Pancreas (tissue), 10 donors: ENCODE results near the gene MATN3. TPM values are rescaled to one million over a fixed set of nuclear protein-coding genes. Genes with fewer than 3 reads are reported as not detected.

ENCODE experiments used
- ATAC-seq, 4 donors: fragments of 200-7000 bp; cut with Tn5 transposase; one replicate each; pipeline versions ENCODE4 v1.8.0 to v1.9.1; 2020; ENCODE audit warnings: mild to moderate bottlenecking in 4 of 4, moderate library complexity in 4 of 4
- DNase-seq, 6 donors: peaks; one replicate each; pipeline ENCODE4 v3.0.0-alpha.2; 2020
- FAIRE-seq: peaks from 2 replicates; lab custom pipeline; 2012; peaks lifted over from hg19 to GRCh38; lab: Jason Lieb, UNC
- H3K27ac ChIP-seq, 4 donors: fragments of 200-600 bp; sonication (generic); 1 replicate in 3 of 4; 2 replicates in 1 of 4; pipeline versions ENCODE4 v1.5.0 to v1.8.0; 2020
- H3K27me3 ChIP-seq, 4 donors: fragments of 200-600 bp; one replicate each; pipeline ENCODE4 v1.8.0; 2021
- H3K36me3 ChIP-seq, 3 donors: fragments of 200-600 bp; sonication (generic) in 1 of 3; one replicate each; pipeline versions ENCODE4 v1.5.0 to v1.8.0; 2020 to 2021
- H3K4me1 ChIP-seq, 3 donors: fragments of 200-600 bp; one replicate each; pipeline ENCODE4 v1.8.0; 2021
- H3K4me3 ChIP-seq, 4 donors: fragments of 200-600 bp; sonication (generic) in 2 of 4; one replicate each; pipeline versions ENCODE4 v1.5.0 to v1.8.0; 2020 to 2021
- H3K9me3 ChIP-seq, 4 donors: fragments of 200-600 bp; one replicate each; pipeline ENCODE4 v1.8.0; 2021
- CTCF ChIP-seq, 4 donors: fragments of 200-600 bp; sonication (generic) in 3 of 4; IDR thresholded peaks; one replicate each; pipeline versions ENCODE4 v1.5.0 to v1.8.0; 2021; ENCODE audit warnings: antibody characterized with exemption in 4 of 4
- WGBS, 2 donors: extraction: QIAGEN DNeasy Blood & Tissue Kit; methylation state at CpG; one replicate each; pipeline ENCODE4 v1.1.7; 2013; 5-methylcytosine and 5-hydroxymethylcytosine counted together
- intact Hi-C, 3 donors: fragments of 100-400 bp; cut with DNase I; formaldehyde crosslinking; loops; one replicate each; pipeline versions ENCODE4 v1.11.1 to v1.14.2; 2022
- polyA plus RNA-seq, 2 donors: library from polyadenylated mRNA; stranded (reverse); fragments of 200-250 nt; gene quantifications; one replicate each; pipeline ENCODE4 v1.2.3, GENCODE V29; 2013
- total RNA-seq, 6 donors: library from RNA; stranded (reverse); fragmentation: NEBNext Ultra II Directional in 4 of 6; extraction: Animal tissue kit (Norgen Biotek cat#: 25700) in 4 of 6; gene quantifications; one replicate each; pipeline versions ENCODE4 v1.2.1 to v1.2.4, GENCODE V29; 2021 to 2023
- donor health status: healthy with polysubstance abuse.
- donor health status: DM: no; HTN: no; CAD: no; lungs with moderate emphysema.
- donor health status: DM: no; HTN: no; CAD: no.
- donor health status: control.
- donor health status: control.
- donor health status: Bipolar disorder and iron deficiency.
- donor health status: DM: yes; HTN: yes; CAD: no.
- donor health status: DM: no; HTN: no; CAD: no.
- donor health status: DM: no; HTN: no; CAD: no.
- donor health status: DM: yes; HTN: yes; CAD: no.

Gene MATN3
- total and polyA plus RNA-seq, 8 donors, result 0.23 to 3.5 (median 0.47) TPM; not detected in 2

GRCh38 chr2:20037660-20038059 is 25.2 kb upstream of the MATN3 start:
- intact Hi-C loops, result no loop called here
- no peaks in the 10 kb centered on the region for H3K9me3 ChIP-seq
- peaks cover 0 to 62% (median 22%) of the 10 kb centered on the region in 3 donors for H3K36me3 ChIP-seq
- peaks cover 0 to 9% (median 2%) of the 10 kb centered on the region in 3 donors for H3K4me1 ChIP-seq
- no peak overlapping the region for H3K27ac ChIP-seq
- DNase-seq (no peak), FAIRE-seq (no peak), ATAC-seq (no peak)
- WGBS, 2 donors, result 65 to 86% methylated on average over 2 of the region's 2 CpGs
- H3K27me3 ChIP-seq, result no peaks in the 10 kb centered on the region
- H3K4me3 ChIP-seq, result no peak overlapping the region
- TF ChIP-seq CTCF (IDR thresholded peaks at IDR 0.05), result no peak

DNA sequence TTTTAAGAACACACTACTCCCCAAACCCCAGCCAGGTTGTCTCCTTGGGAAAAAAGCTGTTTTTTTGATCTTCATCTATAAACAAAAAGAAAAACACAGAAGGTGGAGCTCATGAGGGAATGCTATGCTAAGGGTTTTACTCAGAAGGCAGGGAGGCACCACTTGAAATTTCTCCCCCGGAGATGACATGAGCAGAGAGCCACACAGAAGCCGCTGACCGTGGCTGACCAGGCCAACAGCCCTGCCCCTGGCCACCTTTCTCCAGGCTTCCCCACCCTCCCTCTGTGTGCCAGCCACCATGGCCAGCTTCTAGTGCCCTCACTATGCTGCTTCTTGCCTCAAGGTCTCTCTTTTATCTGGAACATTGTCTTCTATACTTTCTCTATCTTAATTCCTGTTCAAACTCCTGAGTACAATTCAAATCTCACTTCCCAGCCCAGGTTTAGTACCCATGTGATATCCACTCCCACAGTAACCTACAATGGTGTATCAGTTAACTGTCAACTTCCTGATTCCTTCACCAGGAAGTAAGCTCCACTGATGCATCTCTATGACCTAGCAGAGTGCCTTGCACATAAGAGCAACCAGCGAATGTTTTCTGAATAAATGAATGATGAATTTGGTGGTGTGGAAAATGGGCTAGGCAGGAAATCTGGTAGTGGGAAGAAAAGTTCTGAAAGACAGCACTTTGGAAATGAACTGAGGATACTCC is 23.6 kb upstream of the MATN3 start:
- 76 to 85% methylated on average over 4 of the region's 4 CpGs for WGBS, 2 donors

GRCh38 chr2:20034821-20035220 is 22.4 kb upstream of the MATN3 start:
- no peak overlapping the region for H3K4me3 ChIP-seq
- H3K4me1 ChIP-seq, result no peaks in the 10 kb centered on the region
- no peak overlapping the region for H3K27ac ChIP-seq
- WGBS, 2 donors, result 53 to 67% methylated on average over 2 of the region's 2 CpGs
- ATAC-seq, result no peak
- no peak for DNase-seq
- no peak for FAIRE-seq
- H3K27me3 ChIP-seq, result no peaks in the 10 kb centered on the region
- intact Hi-C loops, result no loop called here
- no peaks in the 10 kb centered on the region for H3K9me3 ChIP-seq
- no peak for TF ChIP-seq CTCF (IDR thresholded peaks at IDR 0.05)
- H3K36me3 ChIP-seq, result peaks cover 3 to 67% (median 19%) of the 10 kb centered on the region in 3 donors

More for the DNA sequence above, 23.6 kb upstream of the MATN3 start:
- DNase-seq, result no peak
- no peak overlapping the region for H3K4me3 ChIP-seq
- no peak for TF ChIP-seq CTCF (IDR thresholded peaks at IDR 0.05)
- no peak for FAIRE-seq
- no peak overlapping the region for H3K27ac ChIP-seq
- peak in 3 of 4 donors; percentile 44 to 75 (median 62) for ATAC-seq
- H3K36me3 ChIP-seq, result peaks cover 3 to 71% (median 22%) of the 10 kb centered on the region in 3 donors
- H3K9me3 ChIP-seq, result no peaks in the 10 kb centered on the region
- H3K4me1 ChIP-seq, result peaks cover 0 to 6% (median 0%) of the 10 kb centered on the region in 3 donors
- no peaks in the 10 kb centered on the region for H3K27me3 ChIP-seq
- intact Hi-C loops, result no loop called here

DNA sequence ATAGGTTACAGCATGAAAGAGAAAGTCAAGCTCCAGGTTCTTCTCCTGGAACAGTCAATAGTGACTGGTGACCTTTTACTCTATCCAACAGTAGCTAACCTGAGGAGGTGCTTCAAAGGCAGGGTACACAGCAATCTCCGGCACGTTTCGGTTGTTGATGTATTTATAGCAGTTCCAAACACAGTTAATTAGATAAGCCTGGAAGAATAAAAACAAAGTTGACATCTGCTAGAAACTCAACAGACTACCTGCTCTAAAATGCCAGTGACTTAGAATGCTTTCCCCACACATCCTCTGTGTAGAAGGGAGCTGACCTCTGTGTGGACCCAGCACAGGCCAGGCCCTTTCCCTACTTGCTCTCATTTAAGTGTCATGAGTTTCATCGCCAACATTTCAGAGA is 21.8 kb upstream of the MATN3 start:
- WGBS, 2 donors, result 51 to 59% methylated on average over 4 of the region's 4 CpGs
- FAIRE-seq (no peak), DNase-seq (no peak), ATAC-seq (no peak)
- Histone ChIP-seq H3K9me3 (no peaks in the 10 kb centered on the region), H3K4me3 (no peak overlapping the region), H3K27ac (no peak overlapping the region), H3K4me1 (no peaks in the 10 kb centered on the region), H3K27me3 (no peaks in the 10 kb centered on the region), H3K36me3 (peaks cover 3 to 61% (median 13%) of the 10 kb centered on the region in 3 donors)
- no peak for TF ChIP-seq CTCF (IDR thresholded peaks at IDR 0.05)
- intact Hi-C loops, result no loop called here

- intact Hi-C loops, result no loop called here
- 86 to 89% methylated on average over 3 of the region's 3 CpGs for WGBS, 2 donors
- no peaks in the 10 kb centered on the region for H3K4me1 ChIP-seq
- ATAC-seq (no peak), FAIRE-seq (no peak), DNase-seq (no peak)
- no peak for TF ChIP-seq CTCF (IDR thresholded peaks at IDR 0.05)
- peaks cover 3 to 58% (median 8%) of the 10 kb centered on the region in 3 donors for H3K36me3 ChIP-seq
- no peaks in the 10 kb centered on the region for H3K9me3 ChIP-seq
- no peak overlapping the region for H3K4me3 ChIP-seq
- no peaks in the 10 kb centered on the region for H3K27me3 ChIP-seq
- H3K27ac ChIP-seq, result no peak overlapping the region
Measured at GRCh38 chr2:20033322-20033721, 20.9 kb upstream of the MATN3 start.
